A549 (cell line): ENCODE data around the gene CHD9.
A peak's percentile ranks its signal among the peaks of the same experiment; 100 is the strongest.

Experiments used
- CTCF ChIP-seq: fragments of >200 bp; sonication (Bioruptor Twin); formaldehyde crosslinking; IDR thresholded peaks from 3 replicates; pipeline ENCODE4 v1.5.1; 2016
- HOXA7 ChIP-seq: fragments of 250-450 bp; sonication (Bioruptor Pico); IDR thresholded peaks from 2 replicates; pipeline ENCODE4 v1.5.0; 2020; ENCODE audit warnings: mild to moderate bottlenecking, moderate library complexity
- JUN ChIP-seq, 2 experiments: fragments of >200 bp; sonication (Bioruptor Twin); formaldehyde crosslinking; IDR thresholded peaks; 2 replicates in 1 of 2; 3 replicates in 1 of 2; pipeline ENCODE4 v1.6.1; 2016 to 2017
- NPAS2 ChIP-seq: fragments of 250-450 bp; sonication (Bioruptor Pico); IDR thresholded peaks from 2 replicates; pipeline ENCODE4 v1.8.0; 2022; ENCODE audit warnings: mild to moderate bottlenecking, moderate library complexity, borderline replicate concordance
- POLR2A ChIP-seq: IDR thresholded peaks from 2 replicates; pipeline ENCODE4 v1.6.1; 2012; ENCODE audit warnings: mild to moderate bottlenecking, low read length
- RCOR1 ChIP-seq: fragments of 150-350 bp; IDR thresholded peaks from 2 replicates; pipeline ENCODE4 v1.6.1; 2014; ENCODE audit warnings: antibody characterized with exemption, low read length, low read depth

- TF ChIP-seq RCOR1 (no peak), POLR2A (no peak), JUN (IDR thresholded peaks at IDR 0.05) (no peak), CTCF (peak; percentile 68), NPAS2 (no peak), HOXA7 (CRISPR knock-in tag) (no peak)
Observed at GRCh38 chr16:53282975-53283946, 228.5 kb downstream of the CHD9 start.
